ENCODE measurements around the gene SLIRP. TPM values are rescaled to one million over a fixed set of nuclear protein-coding genes. Genes with fewer than 3 reads are reported as not detected.

The SLIRP gene
- total and polyA plus RNA-seq, 4 donors = 41.6 to 423 (median 157) TPM

DNA sequence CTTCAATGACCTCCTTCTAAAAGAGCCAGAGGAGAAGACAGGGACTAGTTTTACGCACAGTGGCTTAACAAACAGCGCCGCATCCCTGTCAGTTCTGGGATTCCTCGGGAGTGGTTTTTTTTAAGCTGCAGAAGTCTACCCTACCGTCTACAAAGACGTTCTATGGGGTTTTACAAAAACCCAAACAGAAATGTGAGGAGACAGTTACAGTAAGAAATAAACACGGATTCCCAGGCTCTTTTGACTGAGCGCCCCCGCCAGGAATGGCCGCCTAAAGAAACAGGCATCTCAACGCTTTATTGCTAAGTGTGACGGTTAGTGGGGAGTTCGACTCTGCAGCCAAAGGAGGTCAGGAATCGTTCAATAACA is 564 bp upstream of the SLIRP start:
- Histone ChIP-seq H3K9ac (ENCODE audit: insufficient read depth in 1 of 2, low read length in 2 of 2) (peak overlapping the region; percentile 70 to 96), H3K9me3 (ENCODE audit: control insufficient read depth in 4 of 4, insufficient read depth in 3 of 4, low read length in 3 of 4) (no peaks in the 10 kb centered on the region), H3K4me3 (peak overlapping the region; percentile 95), H3K4me1 (ENCODE audit: control insufficient read depth in 5 of 5, insufficient read depth in 5 of 5, low read length in 5 of 5) (peaks cover 2 to 21% (median 8%) of the 10 kb centered on the region in 5 donors), H3K27me3 (ENCODE audit: control insufficient read depth in 3 of 3, insufficient read depth in 3 of 3, low read length in 2 of 3) (no peaks in the 10 kb centered on the region), H3K36me3 (ENCODE audit: control insufficient read depth in 4 of 4, insufficient read depth in 4 of 4, low read length in 4 of 4) (peaks cover 17 to 19% (median 18%) of the 10 kb centered on the region in 4 donors), H3K27ac (ENCODE audit: low read depth in 1 of 2, low read length in 1 of 2) (peak overlapping the region in 1 of 2 donors; percentile 66)
- 1% methylated on average over 14 of the region's 14 CpGs for WGBS, 2 donors
- no peak for ATAC-seq (ENCODE audit: insufficient read depth, low FRiP score)
- TF ChIP-seq CTCF (IDR thresholded peaks at IDR 0.05; ENCODE audit: control extremely low read depth, extremely low read depth) = no peak
- DNase-seq = peak; percentile 17 to 51 (median 50)

GRCh38 chr14:77708749-77709148 is 846 bp downstream of the SLIRP start:
- peak overlapping the region; percentile 95 for H3K4me3 ChIP-seq
- H3K9ac ChIP-seq (ENCODE audit: insufficient read depth in 1 of 2, low read length in 2 of 2) = peak overlapping the region; percentile 77 to 96
- H3K36me3 ChIP-seq (ENCODE audit: control insufficient read depth in 4 of 4, insufficient read depth in 4 of 4, low read length in 4 of 4) = peaks cover 12 to 21% (median 17%) of the 10 kb centered on the region in 4 donors
- DNase-seq = no peak
- peaks cover 2 to 21% (median 11%) of the 10 kb centered on the region in 5 donors for H3K4me1 ChIP-seq (ENCODE audit: control insufficient read depth in 5 of 5, insufficient read depth in 5 of 5, low read length in 5 of 5)
- no peaks in the 10 kb centered on the region for H3K9me3 ChIP-seq (ENCODE audit: control insufficient read depth in 4 of 4, insufficient read depth in 3 of 4, low read length in 3 of 4)
- 23 to 24% methylated on average over 7 of the region's 7 CpGs for WGBS, 2 donors
- TF ChIP-seq CTCF (IDR thresholded peaks at IDR 0.05; ENCODE audit: control extremely low read depth, extremely low read depth) = no peak
- no peaks in the 10 kb centered on the region for H3K27me3 ChIP-seq (ENCODE audit: control insufficient read depth in 3 of 3, insufficient read depth in 3 of 3, low read length in 2 of 3)
- ATAC-seq (ENCODE audit: insufficient read depth, low FRiP score) = no peak
- no peak overlapping the region for H3K27ac ChIP-seq (ENCODE audit: low read depth in 1 of 2, low read length in 1 of 2)

DNA sequence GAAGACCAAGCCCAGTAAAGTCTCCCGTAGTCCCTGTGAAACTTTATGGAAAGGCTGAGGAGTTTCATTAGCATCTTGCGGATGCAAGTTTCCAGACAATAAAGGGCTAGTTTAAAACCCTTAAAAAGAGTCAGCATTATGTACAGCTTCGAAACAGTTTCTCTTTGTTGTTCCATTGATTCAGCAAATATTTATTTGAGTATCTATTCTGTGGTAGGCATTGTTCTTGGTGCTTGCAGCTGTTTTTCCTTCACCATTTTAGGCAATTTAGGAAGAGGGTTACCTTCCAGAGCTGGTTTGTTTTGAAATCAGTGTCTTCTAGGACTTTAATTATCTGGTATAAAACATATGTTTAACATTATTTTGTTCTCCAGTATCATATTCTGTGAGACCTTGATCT is 1.5 kb downstream of the SLIRP start:
- Histone ChIP-seq H3K9ac (ENCODE audit: insufficient read depth in 1 of 2, low read length in 2 of 2) (no peak overlapping the region), H3K9me3 (ENCODE audit: control insufficient read depth in 4 of 4, insufficient read depth in 3 of 4, low read length in 3 of 4) (no peaks in the 10 kb centered on the region), H3K27me3 (ENCODE audit: control insufficient read depth in 3 of 3, insufficient read depth in 3 of 3, low read length in 2 of 3) (no peaks in the 10 kb centered on the region), H3K27ac (ENCODE audit: low read depth in 1 of 2, low read length in 1 of 2) (no peak overlapping the region), H3K4me3 (no peak overlapping the region), H3K36me3 (ENCODE audit: control insufficient read depth in 4 of 4, insufficient read depth in 4 of 4, low read length in 4 of 4) (peaks cover 10 to 17% (median 14%) of the 10 kb centered on the region in 4 donors), H3K4me1 (ENCODE audit: control insufficient read depth in 5 of 5, insufficient read depth in 5 of 5, low read length in 5 of 5) (peaks cover 2 to 21% (median 11%) of the 10 kb centered on the region in 5 donors)
- DNase-seq (no peak), ATAC-seq (ENCODE audit: insufficient read depth, low FRiP score) (no peak)
- TF ChIP-seq CTCF (IDR thresholded peaks at IDR 0.05; ENCODE audit: control extremely low read depth, extremely low read depth) = no peak
- 86 to 92% methylated on average over 3 of the region's 3 CpGs for WGBS, 2 donors

- H3K9ac ChIP-seq (ENCODE audit: insufficient read depth in 1 of 2, low read length in 2 of 2) = no peak overlapping the region
- 83 to 87% methylated on average over 2 of the region's 2 CpGs for WGBS, 2 donors
- H3K4me3 ChIP-seq = no peak overlapping the region
- no peak for TF ChIP-seq CTCF (IDR thresholded peaks at IDR 0.05; ENCODE audit: control extremely low read depth, extremely low read depth)
- DNase-seq (no peak), ATAC-seq (ENCODE audit: insufficient read depth, low FRiP score) (no peak)
- peaks cover 2 to 21% (median 11%) of the 10 kb centered on the region in 5 donors for H3K4me1 ChIP-seq (ENCODE audit: control insufficient read depth in 5 of 5, insufficient read depth in 5 of 5, low read length in 5 of 5)
- H3K27me3 ChIP-seq (ENCODE audit: control insufficient read depth in 3 of 3, insufficient read depth in 3 of 3, low read length in 2 of 3) = no peaks in the 10 kb centered on the region
- H3K36me3 ChIP-seq (ENCODE audit: control insufficient read depth in 4 of 4, insufficient read depth in 4 of 4, low read length in 4 of 4) = peaks cover 12 to 17% (median 13%) of the 10 kb centered on the region in 4 donors
- H3K9me3 ChIP-seq (ENCODE audit: control insufficient read depth in 4 of 4, insufficient read depth in 3 of 4, low read length in 3 of 4) = no peaks in the 10 kb centered on the region
- no peak overlapping the region for H3K27ac ChIP-seq (ENCODE audit: low read depth in 1 of 2, low read length in 1 of 2)
Measured at GRCh38 chr14:77710364-77710763, 2.5 kb downstream of the SLIRP start.
